DND-41 (cell line): ENCODE data around the gene NAA35.
"Not testable (repeated sequence)": the region's sequence is repeated elsewhere in the genome, so short reads cannot be mapped to it uniquely, and the experiment has no call there.

Experiments used
- EZH2 ChIP-seq: IDR thresholded peaks from 3 replicates; pipeline ENCODE4 v1.6.1; 2012; ENCODE audit warnings: borderline replicate concordance, low read depth, mild to moderate bottlenecking, moderate library complexity, low read length, inconsistent platforms; ENCODE audit not compliant: severe bottlenecking
- TF ChIP-seq, protein P1 (sequence below): IDR thresholded peaks from 2 replicates; pipeline ENCODE4 v1.5.1; 2012; ENCODE audit warnings: borderline replicate concordance, low read length, moderate library complexity, mild to moderate bottlenecking; ENCODE audit not compliant: poor library complexity, severe bottlenecking; ENCODE audit errors: extremely low read depth

DNA sequence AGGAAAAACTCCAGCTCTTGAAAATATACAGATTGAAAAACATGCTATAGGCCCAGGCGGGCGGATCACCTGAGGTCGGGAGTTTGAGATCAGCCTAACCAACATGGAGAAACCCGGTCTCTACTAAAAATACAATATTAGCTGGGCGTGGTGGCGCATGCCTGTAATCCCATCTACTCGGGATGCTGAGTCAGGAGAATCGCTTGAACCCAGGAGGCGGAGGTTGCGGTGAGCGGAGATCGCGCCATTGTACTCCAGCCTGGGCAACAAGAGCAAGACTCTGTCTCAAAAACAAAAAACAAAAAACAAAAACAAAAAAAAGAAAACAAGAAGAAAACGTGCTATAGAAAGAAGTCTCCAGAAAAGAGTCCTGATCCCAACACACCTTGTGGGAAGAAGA, 5.0 kb upstream of the NAA35 start:
- TF ChIP-seq, protein P1, sequence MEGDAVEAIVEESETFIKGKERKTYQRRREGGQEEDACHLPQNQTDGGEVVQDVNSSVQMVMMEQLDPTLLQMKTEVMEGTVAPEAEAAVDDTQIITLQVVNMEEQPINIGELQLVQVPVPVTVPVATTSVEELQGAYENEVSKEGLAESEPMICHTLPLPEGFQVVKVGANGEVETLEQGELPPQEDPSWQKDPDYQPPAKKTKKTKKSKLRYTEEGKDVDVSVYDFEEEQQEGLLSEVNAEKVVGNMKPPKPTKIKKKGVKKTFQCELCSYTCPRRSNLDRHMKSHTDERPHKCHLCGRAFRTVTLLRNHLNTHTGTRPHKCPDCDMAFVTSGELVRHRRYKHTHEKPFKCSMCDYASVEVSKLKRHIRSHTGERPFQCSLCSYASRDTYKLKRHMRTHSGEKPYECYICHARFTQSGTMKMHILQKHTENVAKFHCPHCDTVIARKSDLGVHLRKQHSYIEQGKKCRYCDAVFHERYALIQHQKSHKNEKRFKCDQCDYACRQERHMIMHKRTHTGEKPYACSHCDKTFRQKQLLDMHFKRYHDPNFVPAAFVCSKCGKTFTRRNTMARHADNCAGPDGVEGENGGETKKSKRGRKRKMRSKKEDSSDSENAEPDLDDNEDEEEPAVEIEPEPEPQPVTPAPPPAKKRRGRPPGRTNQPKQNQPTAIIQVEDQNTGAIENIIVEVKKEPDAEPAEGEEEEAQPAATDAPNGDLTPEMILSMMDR: not testable (repeated sequence)
- not testable (repeated sequence) for TF ChIP-seq EZH2
